ENCODE data around the gene TMEM101. TPM values are rescaled to one million over a fixed set of nuclear protein-coding genes. Genes with fewer than 3 reads are reported as not detected.

The TMEM101 gene
- total and polyA plus RNA-seq, 10 of the 15 experiments (the other 5 are each of a cell fraction or from before 2014, with no cell fraction given), result 18.4 to 72.5 (median 35.9) TPM

- no TSS peak for BruUV-seq (replicated peaks)
- RAD21 ChIA-PET (ENCODE audit: unreplicated experiment), result no interaction called here
- intact Hi-C loops (cut with micrococcal nuclease; ENCODE audit: unreplicated experiment), result no loop called here
These were observed 9.8 kb downstream of the TMEM101 start for GRCh38 chr17:44004761-44005526.

More at GRCh38 chr17:44004761-44005526, 9.8 kb downstream of the TMEM101 start:
- WGBS (ENCODE audit: insufficient coverage, insufficient replicate concordance, low lambda C conversion rate, missing lambda C conversion rate), result 17% methylated on average over 59 of the region's 71 CpGs
- no peaks in the 10 kb centered on the region for H3K36me3 ChIP-seq (ENCODE audit: control insufficient read depth in 2 of 2, insufficient read depth in 2 of 2, low read length in 1 of 2)
- ChIA-PET POLR2A (interaction anchor here (0.5 kb wide), 1 partner anchor 135 kb away, joined by 4 read pairs; no protein-coding TSS in a partner anchor), CTCF (interaction anchor here (1.6 kb wide), 1 partner anchor 36 kb away, joined by 3 read pairs; no protein-coding TSS in a partner anchor), SMC1A (ENCODE audit: uncharacterized antibody, unreplicated experiment) (no interaction called here)
- no peak overlapping the region; the same call in 1 of the 2 replicates for H3K4me2 ChIP-seq (ENCODE audit: control insufficient read depth, insufficient read depth)
- H3K9ac ChIP-seq (ENCODE audit: control insufficient read depth, insufficient read depth, low read length), result no peak overlapping the region
- H2AFZ ChIP-seq (ENCODE audit: control insufficient read depth, low read depth, low read length), result no peak overlapping the region
- H4K20me1 ChIP-seq (ENCODE audit: control insufficient read depth, insufficient read depth), result no peaks in the 10 kb centered on the region; the same call in 1 of the 2 replicates
- no peaks in the 10 kb centered on the region for H3K79me2 ChIP-seq (ENCODE audit: control insufficient read depth, insufficient read depth, low read length)
- no peak for FAIRE-seq
- TF ChIP-seq BHLHE40 (IDR thresholded peaks at IDR 0.05; ENCODE audit: borderline replicate concordance in 1 of 2, low read depth in 2 of 2, low read length in 1 of 2) (no peak), ZBTB33 (IDR thresholded peaks at IDR 0.05) (no peak), KAT2A (conservative IDR thresholded peaks at IDR 0.05; ENCODE audit: control insufficient read depth, low read depth, low read length) (no peak), ZSCAN29 (IDR thresholded peaks at IDR 0.05) (no peak), USF2 (IDR thresholded peaks at IDR 0.05; ENCODE audit: borderline replicate concordance, low read depth, low read length) (no peak), JUNB (IDR thresholded peaks at IDR 0.05) (no peak)
- H3K27me3 ChIP-seq (replicated peaks in 1 of 2; ENCODE audit: control insufficient read depth in 2 of 2, insufficient read depth in 2 of 2, low read length in 1 of 2), result peaks cover 10% of the 10 kb centered on the region in 2 experiments
- in situ Hi-C loops (cut with MboI), result loop anchor here (25.0 kb wide), 1 partner anchor 793 kb away; the partner anchor contains the start of gene TMEM106A
- DNase-seq (ENCODE audit: low read depth, low spot score), result no peak
- H3K27ac ChIP-seq (ENCODE audit: control insufficient read depth, insufficient read depth), result no peak overlapping the region
- ATAC-seq, result no peak
- no peaks in the 10 kb centered on the region for H3K9me3 ChIP-seq (replicated peaks; ENCODE audit: control insufficient read depth, insufficient read depth, low read length)
- peaks cover 7% of the 10 kb centered on the region for H3K4me1 ChIP-seq (ENCODE audit: control insufficient read depth, insufficient read depth, low read length)
- H3K4me3 ChIP-seq, result no peak overlapping the region
